ENCODE measurements around the gene C1orf122. TPM values are rescaled to one million over a fixed set of nuclear protein-coding genes. Genes with fewer than 3 reads are reported as not detected.
A peak's percentile ranks its signal among the peaks of the same experiment; 100 is the strongest.

The C1orf122 gene
- total RNA-seq, 2 experiments from 2014 or later, result 19.1 to 22.2 TPM

- Mint-ChIP-seq H3K9me3 (ENCODE audit: insufficient read depth) (no peaks in the 10 kb centered on the region), H3K27ac (peak overlapping the region; percentile 98), H3K4me3 (peak overlapping the region; percentile 91), H3K36me3 (ENCODE audit: low read depth) (peaks cover 37% of the 10 kb centered on the region), H3K4me1 (ENCODE audit: low read depth) (peaks cover 34% of the 10 kb centered on the region), H3K27me3 (ENCODE audit: low read depth) (no peaks in the 10 kb centered on the region)
- POLR2A ChIA-PET, result interaction anchor here (0.9 to 2.9 kb wide), 12 partner anchors 9 to 333 kb away, joined by 3 to 19 read pairs (median 4); partner anchors contain the start of genes CDCA8, MEAF6 and MTF1
- peak; percentile 63 for ATAC-seq
- DNase-seq, result peak; percentile 33
- CTCF ChIA-PET, result interaction anchor here (0.7 to 3.1 kb wide), 10 partner anchors 14 to 205 kb away, joined by 3 to 44 read pairs (median 3); partner anchors contain the start of genes MTF1 and SF3A3
These were observed 1.1 kb downstream of the C1orf122 start for GRCh38 chr1:37808369-37809319.

GRCh38 chr1:37809942-37810341 lies 2.4 kb downstream of the C1orf122 start:
- H3K4me3 Mint-ChIP-seq, result no peak overlapping the region
- DNase-seq, result no peak
- ChIA-PET CTCF (no interaction called here), POLR2A (no interaction called here)
- no peaks in the 10 kb centered on the region for H3K9me3 Mint-ChIP-seq (ENCODE audit: insufficient read depth)
- ATAC-seq, result no peak
- H3K36me3 Mint-ChIP-seq (ENCODE audit: low read depth), result peaks cover 32% of the 10 kb centered on the region
- no peak overlapping the region for H3K27ac Mint-ChIP-seq
- H3K27me3 Mint-ChIP-seq (ENCODE audit: low read depth), result no peaks in the 10 kb centered on the region
- H3K4me1 Mint-ChIP-seq (ENCODE audit: low read depth), result peaks cover 34% of the 10 kb centered on the region

GRCh38 chr1:37811027-37811655 lies 3.6 kb downstream of the C1orf122 start:
- ChIA-PET POLR2A (no interaction called here), CTCF (interaction anchor here (0.9 to 7.8 kb wide), 3 partner anchors 28 to 63 kb away, joined by 3 to 46 read pairs (median 4); partner anchors contain the start of gene MTF1)
- Mint-ChIP-seq H3K27me3 (ENCODE audit: low read depth) (no peaks in the 10 kb centered on the region), H3K4me1 (ENCODE audit: low read depth) (peaks cover 25% of the 10 kb centered on the region), H3K9me3 (ENCODE audit: insufficient read depth) (no peaks in the 10 kb centered on the region), H3K4me3 (no peak overlapping the region), H3K27ac (no peak overlapping the region), H3K36me3 (ENCODE audit: low read depth) (peaks cover 28% of the 10 kb centered on the region)
- peak; percentile 71 for DNase-seq
- no peak for ATAC-seq

DNA sequence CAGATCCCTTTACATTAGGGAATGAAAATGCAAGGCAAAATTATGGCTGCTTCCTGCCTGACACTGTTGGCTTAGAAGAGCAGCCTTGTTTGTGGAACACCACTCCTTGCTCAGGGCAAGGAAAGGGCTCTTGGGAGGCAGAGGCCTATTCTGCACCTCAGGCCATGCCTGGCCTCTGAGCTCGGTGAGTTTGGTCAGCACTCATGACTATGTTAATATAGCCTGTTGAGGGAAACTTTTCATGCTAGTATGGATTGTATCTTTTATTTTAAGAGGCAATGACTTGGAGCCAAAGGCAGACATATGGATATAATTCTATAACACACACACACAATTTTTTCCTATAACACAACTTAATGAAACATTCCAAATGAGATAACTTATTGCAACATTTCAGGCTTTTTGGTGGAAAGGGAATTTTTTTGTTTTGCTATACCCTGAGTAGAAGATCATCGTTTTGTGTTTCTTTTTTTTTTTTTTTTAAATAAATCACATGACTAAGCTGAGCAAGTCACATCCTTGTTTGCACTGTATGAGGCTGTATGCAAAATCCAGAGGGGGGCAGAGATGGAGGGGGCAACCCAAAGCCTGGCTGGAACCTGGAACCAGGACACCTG lies 6.0 kb downstream of the C1orf122 start:
- H3K4me3 Mint-ChIP-seq, result no peak overlapping the region
- peaks cover 22% of the 10 kb centered on the region for H3K36me3 Mint-ChIP-seq (ENCODE audit: low read depth)
- H3K4me1 Mint-ChIP-seq (ENCODE audit: low read depth), result peaks cover 13% of the 10 kb centered on the region
- H3K27me3 Mint-ChIP-seq (ENCODE audit: low read depth), result no peaks in the 10 kb centered on the region
- no peaks in the 10 kb centered on the region for H3K9me3 Mint-ChIP-seq (ENCODE audit: insufficient read depth)
- no peak for DNase-seq
- H3K27ac Mint-ChIP-seq, result no peak overlapping the region
- CTCF ChIA-PET, result interaction anchor here (7.8 kb wide), 1 partner anchor 46 kb away, joined by 46 read pairs; the partner anchor contains the start of gene MTF1
- POLR2A ChIA-PET, result no interaction called here
- no peak for ATAC-seq

DNA sequence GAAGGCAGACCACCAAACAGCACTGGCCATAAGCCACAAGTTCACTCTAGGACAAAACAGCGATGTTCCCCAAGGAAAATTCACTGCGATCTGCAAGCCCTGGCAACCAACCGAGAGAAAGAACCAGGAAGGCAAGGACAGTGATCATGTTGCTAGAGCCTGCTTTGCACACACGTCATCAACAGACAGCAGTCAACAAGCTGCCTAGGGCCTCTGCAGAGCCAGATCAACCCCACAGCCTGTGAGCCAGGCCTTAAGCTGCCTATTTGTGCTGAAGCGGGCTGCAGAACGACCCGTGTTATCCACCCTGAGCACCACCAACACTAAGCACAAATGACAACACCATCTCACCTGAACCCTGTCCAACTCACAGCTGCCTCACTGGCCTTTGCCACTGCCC lies 6.7 kb downstream of the C1orf122 start:
- Mint-ChIP-seq H3K27me3 (ENCODE audit: low read depth) (no peaks in the 10 kb centered on the region), H3K4me3 (no peak overlapping the region), H3K27ac (peak overlapping the region; percentile 34), H3K4me1 (ENCODE audit: low read depth) (peaks cover 7% of the 10 kb centered on the region), H3K36me3 (ENCODE audit: low read depth) (peaks cover 19% of the 10 kb centered on the region), H3K9me3 (ENCODE audit: insufficient read depth) (no peaks in the 10 kb centered on the region)
- DNase-seq, result no peak
- ATAC-seq, result no peak
- ChIA-PET POLR2A (no interaction called here), CTCF (interaction anchor here (7.8 kb wide), 1 partner anchor 46 kb away, joined by 46 read pairs; the partner anchor contains the start of gene MTF1)

DNA sequence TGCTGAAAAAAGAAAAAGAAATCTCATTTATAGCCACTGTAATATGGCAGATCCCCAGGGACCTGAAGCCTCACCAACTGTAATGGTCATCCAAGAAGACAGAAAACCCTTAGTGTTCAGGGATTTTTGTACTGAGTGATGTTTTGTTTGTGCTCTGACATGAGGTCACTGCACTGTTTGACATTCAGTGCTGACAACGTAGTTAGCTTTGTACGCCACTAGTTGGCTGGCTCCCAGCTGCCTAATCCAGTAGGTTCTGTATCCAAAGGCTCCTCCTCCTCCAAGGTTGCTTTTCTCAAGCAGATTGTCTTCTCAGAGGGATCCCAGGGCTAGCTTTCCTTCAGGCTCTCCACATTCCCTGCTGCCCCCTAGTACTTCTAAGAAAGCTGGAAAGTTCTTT lies 9.9 kb downstream of the C1orf122 start:
- Mint-ChIP-seq H3K27ac (no peak overlapping the region), H3K4me3 (no peak overlapping the region), H3K9me3 (ENCODE audit: insufficient read depth) (no peaks in the 10 kb centered on the region), H3K27me3 (ENCODE audit: low read depth) (no peaks in the 10 kb centered on the region), H3K36me3 (ENCODE audit: low read depth) (peaks cover 38% of the 10 kb centered on the region), H3K4me1 (ENCODE audit: low read depth) (no peaks in the 10 kb centered on the region)
- ChIA-PET CTCF (interaction anchor here (1.4 to 7.8 kb wide), 4 partner anchors 8 to 42 kb away, joined by 3 to 46 read pairs (median 4); partner anchors contain the start of gene MTF1), POLR2A (interaction anchor here (2.4 kb wide), 1 partner anchor 10 kb away, joined by 10 read pairs; the partner anchor contains the start of genes C1orf122 and YRDC)
- DNase-seq, result no peak
- ATAC-seq, result no peak

DNA sequence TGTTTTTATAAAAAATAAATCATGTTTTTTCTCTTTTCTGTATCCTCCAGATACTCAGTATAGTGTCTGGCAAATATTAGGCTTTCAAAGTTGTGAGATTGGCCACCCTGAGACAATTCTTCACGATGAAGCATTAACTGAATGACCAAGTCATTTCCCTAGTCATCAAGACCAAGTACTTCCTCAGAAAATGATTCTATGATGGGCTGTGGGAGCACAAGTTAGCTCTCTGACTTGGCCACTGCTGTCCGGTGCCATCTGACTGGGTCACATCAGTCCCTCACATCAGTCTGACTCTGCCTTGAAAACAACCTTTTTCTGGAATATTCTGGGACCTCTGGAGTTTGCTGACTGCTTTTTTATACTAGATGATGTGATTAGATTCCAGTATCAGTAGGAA lies 13.9 kb downstream of the C1orf122 start:
- no peaks in the 10 kb centered on the region for H3K27me3 Mint-ChIP-seq (ENCODE audit: low read depth)
- no peak overlapping the region for H3K27ac Mint-ChIP-seq
- no peak overlapping the region for H3K4me3 Mint-ChIP-seq
- ATAC-seq (no peak), DNase-seq (no peak)
- no peaks in the 10 kb centered on the region for H3K4me1 Mint-ChIP-seq (ENCODE audit: low read depth)
- POLR2A ChIA-PET, result no interaction called here
- H3K9me3 Mint-ChIP-seq (ENCODE audit: insufficient read depth), result no peaks in the 10 kb centered on the region
- CTCF ChIA-PET, result interaction anchor here (1.8 to 2.0 kb wide), 2 partner anchors 38 kb away, joined by 8 read pairs; partner anchors contain the start of gene MTF1
- peaks cover 31% of the 10 kb centered on the region for H3K36me3 Mint-ChIP-seq (ENCODE audit: low read depth)

- Mint-ChIP-seq H3K4me3 (no peak overlapping the region), H3K27ac (peak overlapping the region; percentile 22), H3K9me3 (ENCODE audit: insufficient read depth) (no peaks in the 10 kb centered on the region), H3K36me3 (ENCODE audit: low read depth) (peaks cover 37% of the 10 kb centered on the region), H3K4me1 (ENCODE audit: low read depth) (no peaks in the 10 kb centered on the region), H3K27me3 (ENCODE audit: low read depth) (no peaks in the 10 kb centered on the region)
- DNase-seq (no peak), ATAC-seq (no peak)
- ChIA-PET CTCF (interaction anchor here (0.7 to 2.0 kb wide), 3 partner anchors 15 to 36 kb away, joined by 3 to 8 read pairs (median 3); partner anchors contain the start of genes MTF1 and YRDC), POLR2A (interaction anchor here (0.6 to 1.6 kb wide), 2 partner anchors 15 to 123 kb away, joined by 4 read pairs; partner anchors contain the start of genes C1orf122, INPP5B and YRDC)
These were observed 15.6 kb downstream of the C1orf122 start for GRCh38 chr1:37822906-37823815.

DNA sequence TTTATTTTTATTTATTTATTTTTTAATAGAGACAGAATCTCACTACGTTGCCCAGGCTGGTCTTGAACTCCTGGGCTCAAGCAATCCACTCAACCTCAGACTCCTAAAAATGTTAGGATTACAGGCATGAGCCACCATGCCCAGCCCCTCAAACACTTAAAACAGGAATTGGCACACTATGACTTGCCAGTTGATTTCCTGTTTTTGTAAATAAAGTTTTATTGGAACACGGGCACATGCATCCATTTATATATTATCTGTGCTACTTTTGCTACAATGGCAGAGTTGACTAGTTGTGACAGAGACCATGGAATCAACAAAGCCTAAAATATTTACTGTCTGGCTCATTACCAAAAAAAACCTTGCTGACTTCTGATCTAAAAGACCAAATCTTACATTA lies 16.4 kb downstream of the C1orf122 start:
- ChIA-PET CTCF (interaction anchor here (0.7 kb wide), 1 partner anchor 22 kb away, joined by 3 read pairs; no protein-coding TSS in a partner anchor), POLR2A (no interaction called here)
- H3K36me3 Mint-ChIP-seq (ENCODE audit: low read depth), result peaks cover 41% of the 10 kb centered on the region
- H3K9me3 Mint-ChIP-seq (ENCODE audit: insufficient read depth), result no peaks in the 10 kb centered on the region
- no peaks in the 10 kb centered on the region for H3K4me1 Mint-ChIP-seq (ENCODE audit: low read depth)
- no peaks in the 10 kb centered on the region for H3K27me3 Mint-ChIP-seq (ENCODE audit: low read depth)
- H3K4me3 Mint-ChIP-seq, result no peak overlapping the region
- H3K27ac Mint-ChIP-seq, result no peak overlapping the region
- DNase-seq, result no peak
- ATAC-seq, result no peak

- ATAC-seq, result no peak
- H3K4me1 Mint-ChIP-seq (ENCODE audit: low read depth), result no peaks in the 10 kb centered on the region
- POLR2A ChIA-PET, result interaction anchor here (2.5 kb wide), 1 partner anchor 34 kb away, joined by 8 read pairs; the partner anchor contains the start of gene MTF1
- H3K36me3 Mint-ChIP-seq (ENCODE audit: low read depth), result peaks cover 41% of the 10 kb centered on the region
- no peak overlapping the region for H3K4me3 Mint-ChIP-seq
- CTCF ChIA-PET, result interaction anchor here (0.7 to 2.0 kb wide), 3 partner anchors 8 to 26 kb away, joined by 3 to 5 read pairs (median 4); no protein-coding TSS in a partner anchor
- no peak overlapping the region for H3K27ac Mint-ChIP-seq
- DNase-seq, result no peak
- H3K9me3 Mint-ChIP-seq (ENCODE audit: insufficient read depth), result no peaks in the 10 kb centered on the region
- no peaks in the 10 kb centered on the region for H3K27me3 Mint-ChIP-seq (ENCODE audit: low read depth)
These were observed 17.9 kb downstream of the C1orf122 start for GRCh38 chr1:37825506-37825905.

All from activated CD8-positive, alpha-beta T cell treated with anti-CD3 and anti-CD28 coated beads, Interleukin-2, amount 10 ng/mL, durations not matched to agents 7 days and 5 days (primary cell).